A549 (cell line): ENCODE data around the gene CCPG1. TPM values are rescaled to one million over a fixed set of nuclear protein-coding genes. Genes with fewer than 3 reads are reported as not detected.
A peak's percentile ranks its signal among the peaks of the same experiment; 100 is the strongest.
"Not testable (repeated sequence)": the region's sequence is repeated elsewhere in the genome, so short reads cannot be mapped to it uniquely, and the experiment has no call there.

ENCODE experiments used
- ATAC-seq, 2 experiments: fragments of 200-7000 bp in 1 of 2; fragments of >200 bp in 1 of 2; cut with Nextera tagmentation in 1 of 2; cut with Tn5 transposase in 1 of 2; 3 replicates each; pipeline versions ENCODE4 v1.8.0 to v1.9.1; 2018 to 2020; ENCODE audit warnings: mild to moderate bottlenecking in 1 of 2, moderate library complexity in 1 of 2
- CTCF ChIA-PET: fragments of 300-600 bp; sonication (Branson Sonifier 250); formaldehyde crosslinking; extraction: SDS; loops from one replicate; lab custom pipeline; 2021; ENCODE audit warnings: antibody characterized with exemption, inconsistent platforms; lab: Yijun Ruan, JAX
- POLR2A ChIA-PET: fragments of 350-600 bp; formaldehyde crosslinking; extraction: SDS; loops from one replicate; lab custom pipeline; 2021; ENCODE audit warnings: antibody characterized with exemption, inconsistent platforms; lab: Yijun Ruan, JAX
- DNase-seq, 2 experiments: peaks; one replicate each; pipeline versions ENCODE4 v3.0.0 to v3.0.0-alpha.2; 2011 to 2016; ENCODE audit warnings: low read depth in 1 of 2, low spot score in 1 of 2
- FAIRE-seq: peaks from 2 replicates; lab custom pipeline; 2011; peaks lifted over from hg19 to GRCh38; lab: Jason Lieb, UNC
- H3K27ac ChIP-seq, 2 experiments: fragments of >200 bp; sonication (Bioruptor Twin); formaldehyde crosslinking; 3 replicates each; pipeline ENCODE4 v1.5.1; 2016 to 2017
- H3K4me1 ChIP-seq: fragments of >200 bp; sonication (Bioruptor Twin); formaldehyde crosslinking; 3 replicates; pipeline ENCODE4 v1.6.1; 2016
- H3K4me2 ChIP-seq: fragments of >200 bp; sonication (Bioruptor Twin); formaldehyde crosslinking; 3 replicates; pipeline ENCODE4 v1.6.1; 2016
- H3K4me3 ChIP-seq: fragments of >200 bp; sonication (Bioruptor Twin); formaldehyde crosslinking; 3 replicates; pipeline ENCODE4 v1.5.1; 2016
- H3K9me3 ChIP-seq: fragments of >200 bp; sonication (Bioruptor Twin); formaldehyde crosslinking; 3 replicates; pipeline ENCODE4 v1.6.1; 2016
- CHD2 ChIP-seq: fragments of 150-350 bp; IDR thresholded peaks from 2 replicates; pipeline ENCODE4 v1.6.1; 2014; ENCODE audit warnings: low read length; ENCODE audit not compliant: partially characterized antibody
- EHF ChIP-seq: fragments of 250-450 bp; sonication (Bioruptor Pico); IDR thresholded peaks from 2 replicates; pipeline ENCODE4 v1.5.0; 2020; ENCODE audit warnings: mild to moderate bottlenecking
- FOSB ChIP-seq: fragments of 250-450 bp; sonication (Bioruptor Pico); IDR thresholded peaks from 2 replicates; pipeline ENCODE4 v1.5.0; 2020; ENCODE audit warnings: mild to moderate bottlenecking, moderate library complexity
- FOSL2 ChIP-seq, 2 experiments: fragments of 450-650 bp in 1 of 2; fragments of >200 bp in 1 of 2; sonication (Bioruptor Twin) in 1 of 2; formaldehyde crosslinking; IDR thresholded peaks; 2 replicates each; pipeline versions ENCODE4 v1.5.0 to v1.6.1; 2016 to 2020; ENCODE audit warnings: mild to moderate bottlenecking in 1 of 2, moderate library complexity in 1 of 2
- HOXB13 ChIP-seq: fragments of 250-450 bp; sonication (Bioruptor Pico); IDR thresholded peaks from 2 replicates; pipeline ENCODE4 v1.5.0; 2020; ENCODE audit warnings: low read depth, mild to moderate bottlenecking, moderate library complexity
- JUN ChIP-seq, 2 experiments: fragments of >200 bp; sonication (Bioruptor Twin); formaldehyde crosslinking; IDR thresholded peaks; 2 replicates in 1 of 2; 3 replicates in 1 of 2; pipeline ENCODE4 v1.6.1; 2016 to 2017
- NPAS2 ChIP-seq: fragments of 250-450 bp; sonication (Bioruptor Pico); IDR thresholded peaks from 2 replicates; pipeline ENCODE4 v1.8.0; 2022; ENCODE audit warnings: mild to moderate bottlenecking, moderate library complexity, borderline replicate concordance
- POLR2AphosphoS2 ChIP-seq: conservative IDR thresholded peaks from 2 replicates; pipeline ENCODE4 v1.6.1; 2012; ENCODE audit warnings: low read length, improper control_type of control experiment, inconsistent platforms
- RFX5 ChIP-seq: fragments of 450-650 bp; IDR thresholded peaks from 2 replicates; pipeline ENCODE4 v1.7.1; 2014; ENCODE audit warnings: antibody characterized with exemption, mild to moderate bottlenecking, moderate library complexity
- SMC3 ChIP-seq: fragments of >200 bp; sonication (Bioruptor Twin); formaldehyde crosslinking; IDR thresholded peaks from 3 replicates; pipeline ENCODE4 v1.6.1; 2018; ENCODE audit warnings: inconsistent platforms
- SREBF2 ChIP-seq: fragments of 450-650 bp; IDR thresholded peaks from 2 replicates; pipeline ENCODE4 v1.6.1; 2014; ENCODE audit warnings: mild to moderate bottlenecking, moderate library complexity
- TFCP2L1 ChIP-seq: fragments of 250-450 bp; sonication (Bioruptor Pico); IDR thresholded peaks from 2 replicates; pipeline ENCODE4 v1.5.0; 2021; ENCODE audit warnings: mild to moderate bottlenecking
- TP53 ChIP-seq: fragments of 250-450 bp; sonication (Bioruptor Pico); IDR thresholded peaks from 2 replicates; pipeline ENCODE4 v1.5.0; 2021; ENCODE audit warnings: mild to moderate bottlenecking, moderate library complexity
- ZC3H11A ChIP-seq: fragments of 450-650 bp; IDR thresholded peaks from 2 replicates; pipeline ENCODE4 v1.6.1; 2014; ENCODE audit warnings: antibody characterized with exemption, mild to moderate bottlenecking
- WGBS: methylation state at CpG from one replicate; pipeline ENCODE4 v1.1.6; 2017; ENCODE audit errors: missing lambda C conversion rate; 5-methylcytosine and 5-hydroxymethylcytosine counted together
- polyA plus RNA-seq, 4 experiments: library from polyadenylated mRNA; depleted of rRNA in 3 of 4; stranded (reverse); fragments of >200 nt; fragmentation: RNase III in 1 of 4; extraction: RNeasy Plus Mini Kit Qiagen cat#74134 plus additional on column Dnase treatment in 1 of 4; gene quantifications; 2 replicates in 3 of 4; 3 replicates in 1 of 4; pipeline ENCODE4 v1.2.3, GENCODE V29; 2011 to 2017
- TF ChIP-seq, protein P1 (sequence below): IDR thresholded peaks from 2 replicates; pipeline ENCODE4 v1.6.1; 2012
- TF ChIP-seq, protein P2 (sequence below): fragments of 150-350 bp; IDR thresholded peaks from 2 replicates; pipeline ENCODE4 v1.6.1; 2014; ENCODE audit warnings: low read depth, mild to moderate bottlenecking, low read length
- TF ChIP-seq, protein P3 (sequence below): fragments of >200 bp; sonication (Bioruptor Twin); formaldehyde crosslinking; IDR thresholded peaks from 3 replicates; pipeline ENCODE4 v1.6.1; 2016

The CCPG1 gene
- polyA plus RNA-seq, 2 of the 4 experiments (the other 2 are of a cell fraction) = 36.6 to 176 TPM

DNA sequence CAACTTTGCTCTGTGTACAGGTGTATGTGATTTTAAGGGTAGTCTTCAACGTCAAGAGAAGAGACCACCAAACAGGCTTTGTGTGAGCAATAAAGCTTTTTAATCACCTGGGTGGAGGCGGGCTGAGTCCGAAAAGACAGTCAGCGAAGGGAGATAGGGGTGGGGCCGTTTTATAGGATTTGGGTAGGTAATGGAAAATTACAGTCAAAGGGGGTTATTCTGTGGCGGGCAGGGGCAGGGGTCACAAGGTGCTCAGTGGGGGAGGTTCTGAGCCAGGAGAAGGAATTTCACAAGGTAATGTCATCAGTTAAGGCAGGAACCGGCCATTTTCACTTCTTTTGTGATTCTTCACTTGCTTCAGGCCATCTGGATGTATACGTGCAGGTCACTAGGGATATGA lies 9.5 kb upstream of the CCPG1 start:
- not testable (repeated sequence) for H3K9me3 ChIP-seq, H3K27ac ChIP-seq, H3K4me2 ChIP-seq, ATAC-seq, H3K4me3 ChIP-seq, FAIRE-seq, H3K4me1 ChIP-seq, DNase-seq
- POLR2A ChIA-PET = interaction anchor here (1.1 kb wide), 1 partner anchor 9 kb away, joined by 3 read pairs; the partner anchor contains the start of genes CCPG1 and PIERCE2
- CTCF ChIA-PET = interaction anchor here (1.4 to 1.6 kb wide), 2 partner anchors 9 to 18 kb away, joined by 5 to 11 read pairs; partner anchors contain the start of genes CCPG1 and PIERCE2
- 73% methylated on average over 8 of the region's 8 CpGs for WGBS

DNA sequence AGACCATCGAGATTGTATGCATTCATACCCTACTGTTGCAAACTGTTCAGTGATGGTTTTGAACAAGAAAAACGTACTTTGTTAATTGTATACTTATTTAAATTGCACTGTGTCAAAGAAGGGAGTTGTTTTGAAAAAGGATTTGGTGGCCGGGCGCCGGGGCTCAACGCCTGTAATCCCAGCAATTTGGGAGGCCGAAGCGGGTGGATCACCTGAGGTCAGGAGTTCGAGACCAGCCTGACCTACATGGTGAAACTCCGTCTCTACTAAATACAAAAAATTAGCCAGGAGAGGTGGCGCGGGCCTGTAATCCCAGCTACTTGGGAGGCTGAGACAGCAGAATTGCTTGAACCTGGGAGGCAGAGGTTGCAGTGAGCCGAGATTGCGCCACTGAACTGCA lies 817 bp upstream of the CCPG1 start:
- not testable (repeated sequence) for FAIRE-seq
- CTCF ChIA-PET = interaction anchor here (0.6 to 4.4 kb wide), 28 partner anchors 8 to 236 kb away, joined by 3 to 50 read pairs (median 6); partner anchors contain the start of genes PIGB and PIGBOS1

DNA sequence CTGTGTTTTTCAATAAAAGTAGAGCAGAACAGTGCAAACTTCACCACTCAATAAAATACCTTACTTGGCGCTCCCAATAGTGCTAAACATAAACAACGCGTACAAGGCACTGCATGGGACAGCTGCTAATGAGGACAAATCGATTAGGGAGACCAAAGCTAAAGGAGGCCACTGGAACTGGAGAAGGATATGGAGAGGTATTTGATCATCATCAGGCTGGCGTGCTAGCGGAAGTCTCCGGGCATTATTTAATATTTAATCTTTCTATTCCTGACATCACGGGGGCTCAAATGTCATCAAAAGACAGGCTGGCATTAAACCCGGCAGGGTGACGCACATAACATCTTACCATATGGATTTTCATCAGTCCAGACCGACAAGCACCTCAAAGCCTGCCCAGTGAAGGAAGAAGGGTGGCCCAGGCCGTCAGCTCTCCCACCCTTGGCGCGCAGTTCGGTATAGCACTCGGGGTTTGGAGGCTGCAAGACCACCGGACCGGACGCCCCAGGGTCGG lies 604 bp downstream of the CCPG1 start:
- TF ChIP-seq, protein P1, sequence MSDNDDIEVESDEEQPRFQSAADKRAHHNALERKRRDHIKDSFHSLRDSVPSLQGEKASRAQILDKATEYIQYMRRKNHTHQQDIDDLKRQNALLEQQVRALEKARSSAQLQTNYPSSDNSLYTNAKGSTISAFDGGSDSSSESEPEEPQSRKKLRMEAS = no peak
- TF ChIP-seq TP53 (CRISPR knock-in tag) = no peak
- TF ChIP-seq ZC3H11A = no peak
- TF ChIP-seq CHD2 = no peak
- TF ChIP-seq, protein P2, sequence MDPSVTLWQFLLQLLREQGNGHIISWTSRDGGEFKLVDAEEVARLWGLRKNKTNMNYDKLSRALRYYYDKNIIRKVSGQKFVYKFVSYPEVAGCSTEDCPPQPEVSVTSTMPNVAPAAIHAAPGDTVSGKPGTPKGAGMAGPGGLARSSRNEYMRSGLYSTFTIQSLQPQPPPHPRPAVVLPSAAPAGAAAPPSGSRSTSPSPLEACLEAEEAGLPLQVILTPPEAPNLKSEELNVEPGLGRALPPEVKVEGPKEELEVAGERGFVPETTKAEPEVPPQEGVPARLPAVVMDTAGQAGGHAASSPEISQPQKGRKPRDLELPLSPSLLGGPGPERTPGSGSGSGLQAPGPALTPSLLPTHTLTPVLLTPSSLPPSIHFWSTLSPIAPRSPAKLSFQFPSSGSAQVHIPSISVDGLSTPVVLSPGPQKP = no peak
- TF ChIP-seq FOSB (CRISPR knock-in tag) = no peak
- TF ChIP-seq SMC3 = no peak
- TF ChIP-seq, protein P3, sequence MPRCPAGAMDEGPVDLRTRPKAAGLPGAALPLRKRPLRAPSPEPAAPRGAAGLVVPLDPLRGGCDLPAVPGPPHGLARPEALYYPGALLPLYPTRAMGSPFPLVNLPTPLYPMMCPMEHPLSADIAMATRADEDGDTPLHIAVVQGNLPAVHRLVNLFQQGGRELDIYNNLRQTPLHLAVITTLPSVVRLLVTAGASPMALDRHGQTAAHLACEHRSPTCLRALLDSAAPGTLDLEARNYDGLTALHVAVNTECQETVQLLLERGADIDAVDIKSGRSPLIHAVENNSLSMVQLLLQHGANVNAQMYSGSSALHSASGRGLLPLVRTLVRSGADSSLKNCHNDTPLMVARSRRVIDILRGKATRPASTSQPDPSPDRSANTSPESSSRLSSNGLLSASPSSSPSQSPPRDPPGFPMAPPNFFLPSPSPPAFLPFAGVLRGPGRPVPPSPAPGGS = no peak
- TF ChIP-seq TFCP2L1 (CRISPR knock-in tag) = no peak
- no peak for TF ChIP-seq NPAS2
- no peak for TF ChIP-seq JUN (IDR thresholded peaks at IDR 0.05)
- TF ChIP-seq EHF (CRISPR knock-in tag) = no peak
- no peak for TF ChIP-seq HOXB13 (CRISPR knock-in tag)
- no peak for TF ChIP-seq FOSL2 (IDR thresholded peaks at IDR 0.05)
- TF ChIP-seq FOSL2 (CRISPR knock-in tag; IDR thresholded peaks at IDR 0.05) = no peak
- no peak for TF ChIP-seq RFX5
- no peak for TF ChIP-seq SREBF2
- TF ChIP-seq POLR2AphosphoS2 = no peak
- TF ChIP-seq, all 56 proteins: peak for 0
- DNase-seq (peak; percentile 45 to 75), ATAC-seq (no peak; a peak in 2 of 6 replicates), FAIRE-seq (no peak)
- 2% methylated on average over 20 of the region's 20 CpGs for WGBS
- ChIA-PET CTCF (interaction anchor here (0.8 to 4.4 kb wide), 27 partner anchors 10 to 237 kb away, joined by 3 to 50 read pairs (median 6); partner anchors contain the start of genes PIGB and PIGBOS1), POLR2A (interaction anchor here (0.6 to 1.9 kb wide), 6 partner anchors 19 to 211 kb away, joined by 3 to 42 read pairs (median 4); partner anchors contain the start of genes PIGB, PIGBOS1 and RSL24D1)
- Histone ChIP-seq H3K4me3 (peak overlapping the region; percentile 57), H3K4me2 (peak overlapping the region; percentile 68), H3K27ac (peak overlapping the region; percentile 75 to 88), H3K9me3 (no peaks in the 10 kb centered on the region), H3K4me1 (peaks cover 37% of the 10 kb centered on the region)

More for the DNA sequence above, 817 bp upstream of the CCPG1 start:
- POLR2A ChIA-PET = interaction anchor here (0.7 to 1.9 kb wide), 10 partner anchors 13 to 233 kb away, joined by 3 to 42 read pairs (median 4); partner anchors contain the start of genes PIGB, PIGBOS1 and RSL24D1
- Histone ChIP-seq H3K4me3 (peak overlapping the region; percentile 57), H3K4me2 (peak overlapping the region; percentile 76), H3K27ac (peak overlapping the region; percentile 66 to 88), H3K4me1 (peaks cover 23% of the 10 kb centered on the region)
- H3K9me3 ChIP-seq, DNase-seq, ATAC-seq: not testable (repeated sequence)
- 50% methylated on average over 14 of the region's 14 CpGs for WGBS
